Colonic mucosa (tissue), 4 donors: Measurements from ENCODE around the gene CELSR1. TPM values are rescaled to one million over a fixed set of nuclear protein-coding genes. Genes with fewer than 3 reads are reported as not detected.

Source experiments
- DNase-seq: peaks from one replicate; pipeline ENCODE4 v3.0.0-alpha.2; 2020
- H3K27ac ChIP-seq: fragments of 200-600 bp; one replicate; pipeline ENCODE4 v1.8.0; 2021
- H3K27me3 ChIP-seq: fragments of 200-600 bp; one replicate; pipeline ENCODE4 v1.8.0; 2021
- H3K36me3 ChIP-seq: fragments of 200-600 bp; one replicate; pipeline ENCODE4 v1.8.0; 2021
- H3K4me1 ChIP-seq: fragments of 200-600 bp; one replicate; pipeline ENCODE4 v1.8.0; 2021; ENCODE audit warnings: mild to moderate bottlenecking
- H3K4me3 ChIP-seq: fragments of 200-600 bp; one replicate; pipeline ENCODE4 v1.8.0; 2021
- H3K9ac ChIP-seq, 2 donors: one replicate each; pipeline ENCODE4 v1.7.0; 2013; ENCODE audit warnings: control low read depth in 2 of 2, low read depth in 2 of 2, low read length in 2 of 2
- H3K9me3 ChIP-seq: fragments of 200-600 bp; one replicate; pipeline ENCODE4 v1.8.0; 2021
- intact Hi-C: fragments of 100-400 bp; cut with DNase I; formaldehyde crosslinking; loops from one replicate; pipeline ENCODE4 v1.14.1; 2022
- total RNA-seq, 2 donors: library from RNA; stranded (reverse); fragmentation: NEBNext Ultra II Directional in 1 of 2; extraction: Animal tissue kit (Norgen Biotek cat#: 25700) in 1 of 2; gene quantifications; one replicate each; pipeline ENCODE4 v1.2.1, GENCODE V29; 2021
- TF ChIP-seq, protein P1 (sequence below): fragments of 200-600 bp; IDR thresholded peaks from one replicate; pipeline ENCODE4 v1.8.0; 2022; ENCODE audit warnings: antibody characterized with exemption, mild to moderate bottlenecking
- donor health status: healthy.
- donor health status: DM: no; HTN: no; CAD: no.
- donor health status: DM: no; HTN: no; CAD: no.

Gene CELSR1
- total RNA-seq, 2 donors from 2014 or later = 2.7 to 7.8 TPM

DNA sequence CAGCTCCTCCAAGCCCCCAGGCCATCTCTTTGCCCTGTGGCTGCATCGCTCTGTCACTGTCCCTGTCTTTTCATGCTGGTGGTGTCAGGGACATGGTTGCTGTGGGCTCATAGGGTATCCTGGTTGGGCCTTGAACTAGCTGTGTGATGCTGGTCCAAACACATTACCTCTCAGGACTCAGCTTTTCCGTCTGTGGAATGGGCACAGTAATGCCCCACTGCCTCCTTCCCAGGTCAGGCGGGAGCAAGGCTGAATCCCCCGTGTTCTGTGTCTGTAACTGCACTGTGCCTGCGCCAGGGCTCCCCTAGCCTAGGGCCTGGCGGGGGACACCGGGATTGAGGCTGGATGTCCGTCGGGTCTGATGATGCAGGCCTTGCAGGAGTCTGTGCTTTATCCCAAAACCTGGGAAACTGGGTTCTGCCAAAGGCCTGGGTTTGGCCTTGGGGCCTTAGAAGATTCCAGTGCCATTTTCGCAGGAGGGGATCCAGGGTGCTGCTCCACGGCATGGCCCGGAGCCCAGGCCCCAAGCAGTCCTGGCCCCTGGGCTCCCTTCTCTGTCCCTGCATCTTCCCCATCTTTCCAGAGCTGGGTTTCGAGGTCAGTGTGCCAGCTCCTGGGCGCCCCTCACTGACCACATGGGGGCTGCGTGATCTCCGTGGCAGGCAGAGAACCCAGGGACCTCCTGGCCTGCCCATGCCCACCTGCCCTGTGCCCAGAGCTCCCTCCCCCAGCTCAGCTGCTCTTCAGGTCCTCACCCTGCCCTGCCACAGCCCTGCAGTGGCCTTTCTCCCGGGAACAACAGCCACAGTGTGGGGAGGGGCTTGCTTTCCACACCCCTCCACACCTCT is 32.7 kb upstream of the CELSR1 start:
- Histone ChIP-seq H3K9me3 (no peaks in the 10 kb centered on the region), H3K27ac (no peak overlapping the region), H3K4me1 (no peaks in the 10 kb centered on the region), H3K9ac (no peak overlapping the region), H3K27me3 (no peaks in the 10 kb centered on the region), H3K4me3 (no peak overlapping the region), H3K36me3 (no peaks in the 10 kb centered on the region)
- no peak for DNase-seq
- intact Hi-C loops = loop anchor here (10.0 kb wide), 3 partner anchors 45 to 195 kb away; partner anchors contain the start of genes CERK and TBC1D22A
- TF ChIP-seq, protein P1, sequence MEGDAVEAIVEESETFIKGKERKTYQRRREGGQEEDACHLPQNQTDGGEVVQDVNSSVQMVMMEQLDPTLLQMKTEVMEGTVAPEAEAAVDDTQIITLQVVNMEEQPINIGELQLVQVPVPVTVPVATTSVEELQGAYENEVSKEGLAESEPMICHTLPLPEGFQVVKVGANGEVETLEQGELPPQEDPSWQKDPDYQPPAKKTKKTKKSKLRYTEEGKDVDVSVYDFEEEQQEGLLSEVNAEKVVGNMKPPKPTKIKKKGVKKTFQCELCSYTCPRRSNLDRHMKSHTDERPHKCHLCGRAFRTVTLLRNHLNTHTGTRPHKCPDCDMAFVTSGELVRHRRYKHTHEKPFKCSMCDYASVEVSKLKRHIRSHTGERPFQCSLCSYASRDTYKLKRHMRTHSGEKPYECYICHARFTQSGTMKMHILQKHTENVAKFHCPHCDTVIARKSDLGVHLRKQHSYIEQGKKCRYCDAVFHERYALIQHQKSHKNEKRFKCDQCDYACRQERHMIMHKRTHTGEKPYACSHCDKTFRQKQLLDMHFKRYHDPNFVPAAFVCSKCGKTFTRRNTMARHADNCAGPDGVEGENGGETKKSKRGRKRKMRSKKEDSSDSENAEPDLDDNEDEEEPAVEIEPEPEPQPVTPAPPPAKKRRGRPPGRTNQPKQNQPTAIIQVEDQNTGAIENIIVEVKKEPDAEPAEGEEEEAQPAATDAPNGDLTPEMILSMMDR = no peak

DNA sequence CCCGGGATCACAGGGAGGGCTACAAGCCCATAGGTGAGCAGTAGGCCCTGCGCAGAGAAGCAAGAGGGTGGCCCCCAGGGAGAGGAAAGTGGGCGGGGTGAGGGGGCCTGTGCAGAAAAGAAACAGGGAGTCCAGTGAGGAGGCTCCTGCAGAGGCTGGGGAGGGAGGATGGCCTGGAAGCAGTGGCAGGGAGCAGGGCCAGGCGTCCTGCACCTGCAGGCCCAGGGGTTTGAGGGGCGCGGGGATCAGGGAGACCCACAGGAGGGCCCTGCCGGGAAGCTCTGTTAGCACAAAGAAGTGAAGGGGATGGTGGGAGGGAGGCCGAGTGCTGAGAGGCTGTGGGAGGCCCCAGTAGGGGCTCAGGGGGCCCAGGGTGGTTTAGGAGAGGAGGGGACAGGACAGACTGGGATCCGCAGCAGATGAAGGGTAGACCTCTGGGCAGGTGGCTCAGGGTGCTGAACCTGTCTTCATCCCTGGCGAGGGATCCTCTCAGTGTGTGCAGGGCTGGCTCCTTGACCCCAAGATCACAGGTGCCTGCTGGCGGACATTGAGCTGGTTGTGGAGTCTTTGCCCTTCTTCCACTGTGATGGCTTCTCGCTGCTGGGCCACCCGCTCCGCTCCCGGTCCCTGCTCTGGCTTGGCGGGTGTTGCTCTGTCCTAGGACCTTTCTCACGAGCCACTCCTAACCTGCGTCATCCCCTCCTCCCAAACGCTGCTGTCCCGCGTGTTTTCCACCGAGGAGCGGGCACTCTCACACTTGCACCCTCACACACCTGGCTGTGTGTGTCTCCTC is 31.8 kb upstream of the CELSR1 start:
- TF ChIP-seq, protein P1 = no peak
- no peak for DNase-seq
- Histone ChIP-seq H3K27me3 (no peaks in the 10 kb centered on the region), H3K9ac (no peak overlapping the region), H3K4me1 (no peaks in the 10 kb centered on the region), H3K4me3 (no peak overlapping the region), H3K27ac (no peak overlapping the region), H3K36me3 (no peaks in the 10 kb centered on the region), H3K9me3 (no peaks in the 10 kb centered on the region)
- intact Hi-C loops = loop anchor here (10.0 kb wide), 2 partner anchors 46 to 196 kb away; partner anchors contain the start of gene TBC1D22A

DNA sequence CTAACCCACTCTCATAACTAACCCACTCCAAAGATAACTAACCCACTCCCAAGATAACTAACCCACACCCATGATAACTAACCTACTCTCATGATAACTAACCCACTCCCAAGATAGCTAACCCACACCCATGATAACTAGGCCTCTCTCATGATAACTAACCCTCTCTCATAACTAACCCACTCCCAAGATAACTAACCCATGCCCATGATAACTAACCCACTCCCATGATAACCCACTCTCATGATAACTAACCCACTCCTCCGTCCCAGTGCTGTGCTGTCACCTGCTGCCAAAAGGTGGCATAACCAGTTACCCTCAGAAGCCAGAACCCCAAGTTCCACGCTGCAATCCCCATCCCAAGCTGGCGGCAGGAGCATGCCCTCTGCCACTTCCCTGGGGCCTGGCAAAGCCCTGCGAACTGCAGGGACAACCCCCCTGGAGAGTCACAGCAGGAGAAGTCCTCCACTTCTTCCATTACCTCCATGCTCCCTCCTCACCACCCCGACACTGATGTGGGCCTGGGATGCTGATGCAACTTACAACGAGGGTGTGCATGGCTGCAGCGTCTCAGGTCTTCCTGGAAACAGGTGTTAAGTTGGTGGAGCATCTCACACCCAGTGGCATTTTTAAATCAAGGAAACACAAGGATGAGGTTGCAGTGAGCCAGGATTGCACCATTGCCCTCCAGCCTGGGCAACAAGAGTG is 30.8 kb upstream of the CELSR1 start:
- no peaks in the 10 kb centered on the region for H3K36me3 ChIP-seq
- H3K9ac ChIP-seq = no peak overlapping the region
- H3K4me3 ChIP-seq = no peak overlapping the region
- H3K9me3 ChIP-seq = no peaks in the 10 kb centered on the region
- no peak overlapping the region for H3K27ac ChIP-seq
- no peaks in the 10 kb centered on the region for H3K27me3 ChIP-seq
- DNase-seq = no peak
- H3K4me1 ChIP-seq = peaks cover 8% of the 10 kb centered on the region
- intact Hi-C loops = loop anchor here (10.0 kb wide), 2 partner anchors 47 to 197 kb away; partner anchors contain the start of gene TBC1D22A
- TF ChIP-seq, protein P1 = no peak

DNA sequence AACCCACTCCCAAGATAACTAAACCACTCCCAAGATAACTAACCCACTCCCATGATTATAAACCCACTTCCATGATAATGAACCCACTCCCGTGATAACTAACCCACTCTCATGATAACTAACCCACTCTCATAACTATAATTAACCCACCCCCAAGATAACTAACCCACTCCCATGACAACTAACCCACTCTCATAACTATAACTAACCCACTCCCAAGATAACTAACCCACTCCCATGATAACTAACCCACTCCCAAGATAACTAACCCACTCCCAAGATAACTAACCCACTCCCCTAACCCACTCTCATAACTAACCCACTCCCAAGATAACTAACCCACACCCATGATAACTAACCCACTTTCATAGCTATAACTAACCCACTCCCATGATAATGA is 30.1 kb upstream of the CELSR1 start:
- TF ChIP-seq, protein P1 = no peak
- no peak overlapping the region for H3K9ac ChIP-seq
- intact Hi-C loops = loop anchor here (10.0 kb wide), 2 partner anchors 47 to 197 kb away; partner anchors contain the start of gene TBC1D22A
- H3K27ac ChIP-seq = no peak overlapping the region
- no peak for DNase-seq
- H3K27me3 ChIP-seq = no peaks in the 10 kb centered on the region
- no peak overlapping the region for H3K4me3 ChIP-seq
- H3K9me3 ChIP-seq = no peaks in the 10 kb centered on the region
- peaks cover 8% of the 10 kb centered on the region for H3K4me1 ChIP-seq
- H3K36me3 ChIP-seq = no peaks in the 10 kb centered on the region
